K562 (cell line): ENCODE data around the gene CFAP221. TPM values are rescaled to one million over a fixed set of nuclear protein-coding genes. Genes with fewer than 3 reads are reported as not detected.

ENCODE experiments used
- ATAC-seq: fragments of 200-7000 bp; cut with Tn5 transposase; 3 replicates; pipeline ENCODE4 v1.9.1; 2020; ENCODE audit warnings: moderate library complexity
- BruUV-seq: library from RNA; stranded (reverse); fragments of 400-500 nt; replicated peaks from 2 replicates; lab custom pipeline; 2021; lab: Mats Ljungman, UMichigan
- CTCF ChIA-PET: fragments of 300-600 bp; formaldehyde crosslinking; extraction: SDS; loops from one replicate; lab custom pipeline; 2021; ENCODE audit warnings: low intra/inter-chr PET ratio; lab: Yijun Ruan, JAX
- POLR2A ChIA-PET: fragments of 300-600, 350-650 bp; sonication (Branson Sonifier 250); formaldehyde crosslinking; extraction: SDS; loops from one replicate; lab custom pipeline; 2021; ENCODE audit warnings: antibody characterized with exemption, inconsistent platforms; lab: Yijun Ruan, JAX
- DNase-seq, 4 experiments: peaks; one replicate each; pipeline versions ENCODE4 v3.0.0 to v3.0.0-alpha.2; 2011 to 2018; ENCODE audit warnings: low spot score in 3 of 4, mixed read lengths in 3 of 4; ENCODE audit errors: extremely low read depth in 1 of 4
- FAIRE-seq: peaks from 2 replicates; lab custom pipeline; 2011; peaks lifted over from hg19 to GRCh38; lab: Jason Lieb, UNC
- H2AFZ ChIP-seq: 2 replicates; pipeline ENCODE4 v1.6.0; 2011; ENCODE audit warnings: low read depth, low read length, control low read depth, inconsistent platforms
- H3K27ac ChIP-seq: fragments of 200-600 bp; 3 replicates; pipeline ENCODE4 v1.8.0; 2011; ENCODE audit warnings: low read depth, mild to moderate bottlenecking, control low read depth, inconsistent platforms, low read length, moderate library complexity, mixed read lengths; ENCODE audit errors: extremely low read depth
- H3K27me3 ChIP-seq, 2 experiments: fragments of 300-600 bp in 1 of 2; 2 replicates in 1 of 2; 3 replicates in 1 of 2; pipeline versions ENCODE4 v1.6.0 to v1.8.0; 2011; ENCODE audit warnings: inconsistent platforms in 2 of 2, low read length in 2 of 2, mild to moderate bottlenecking in 1 of 2, mixed read lengths in 1 of 2, moderate library complexity in 1 of 2; ENCODE audit not compliant: control insufficient read depth in 2 of 2, insufficient read depth in 2 of 2
- H3K36me3 ChIP-seq: fragments of 300-600 bp; 3 replicates; pipeline ENCODE4 v1.8.0; 2011; ENCODE audit warnings: mild to moderate bottlenecking, low read length, inconsistent platforms; ENCODE audit not compliant: control insufficient read depth, insufficient read depth
- H3K4me1 ChIP-seq, 2 experiments: fragments of 200-600 bp in 1 of 2; replicated peaks in 1 of 2; 2 replicates in 1 of 2; 3 replicates in 1 of 2; pipeline versions ENCODE4 v1.5.1 to v1.8.0; 2011; ENCODE audit warnings: inconsistent platforms in 2 of 2, low read length in 2 of 2, mild to moderate bottlenecking in 1 of 2, mixed read lengths in 1 of 2, moderate library complexity in 1 of 2; ENCODE audit not compliant: control insufficient read depth in 2 of 2, insufficient read depth in 2 of 2
- H3K4me2 ChIP-seq: 2 replicates; pipeline ENCODE4 v1.6.1; 2011; ENCODE audit warnings: low read length, control low read depth, inconsistent platforms, mixed read lengths; ENCODE audit not compliant: insufficient read depth
- H3K4me3 ChIP-seq: fragments of 200-600 bp; sonication (generic), shearing (Covaris generic); 2 replicates; pipeline ENCODE4 v1.5.1; 2016; ENCODE audit warnings: control low read depth, inconsistent platforms
- H3K79me2 ChIP-seq: fragments of 200-600 bp; 3 replicates; pipeline ENCODE4 v1.8.0; 2011; ENCODE audit warnings: low read length, inconsistent platforms; ENCODE audit not compliant: control insufficient read depth, insufficient read depth
- H3K9ac ChIP-seq, 2 experiments: 2 replicates each; pipeline versions ENCODE4 v1.6.0 to v1.6.1; 2011; ENCODE audit warnings: low read depth in 2 of 2, low read length in 2 of 2, control low read depth in 1 of 2, inconsistent platforms in 1 of 2, mild to moderate bottlenecking in 1 of 2, mixed read lengths in 1 of 2; ENCODE audit not compliant: insufficient read depth in 1 of 2
- H3K9me1 ChIP-seq: one replicate; pipeline ENCODE4 v1.6.0; 2011; ENCODE audit warnings: inconsistent platforms, mild to moderate bottlenecking, low read length, moderate library complexity; ENCODE audit not compliant: control insufficient read depth, insufficient read depth
- H3K9me3 ChIP-seq: replicated peaks from 2 replicates; pipeline ENCODE4 v1.5.1; 2011; ENCODE audit warnings: low read depth, low read length, inconsistent platforms; ENCODE audit not compliant: control insufficient read depth, insufficient read depth
- H4K20me1 ChIP-seq: replicated peaks from 2 replicates; pipeline ENCODE4 v1.6.1; 2011; ENCODE audit warnings: low read length, inconsistent platforms, mixed read lengths; ENCODE audit not compliant: control insufficient read depth, insufficient read depth
- ARID3A ChIP-seq: IDR thresholded peaks from 2 replicates; pipeline ENCODE4 v1.6.1; 2012; ENCODE audit warnings: low read depth, low read length, improper control_type of control experiment, borderline replicate concordance
- ATF3 ChIP-seq, 2 experiments: fragments of 450-650 bp in 1 of 2; sonication (generic) in 1 of 2; formaldehyde crosslinking in 1 of 2; IDR thresholded peaks in 1 of 2; conservative IDR thresholded peaks in 1 of 2; 2 replicates each; pipeline versions ENCODE4 v1.6.1 to v1.8.1; 2016 to 2023; ENCODE audit warnings: mild to moderate bottlenecking in 2 of 2, moderate library complexity in 2 of 2, inconsistent platforms in 1 of 2, missing genetic modification reagents in 1 of 2
- BRCA1 ChIP-seq, 2 experiments: fragments of 450-650 bp in 1 of 2; sonication (generic) in 1 of 2; formaldehyde crosslinking in 1 of 2; IDR thresholded peaks; 2 replicates each; pipeline versions ENCODE4 v1.5.0 to v1.6.1; 2017 to 2020; ENCODE audit warnings: mild to moderate bottlenecking in 1 of 2, missing genetic modification reagents in 1 of 2
- CBFA2T2 ChIP-seq: fragments of 450-650 bp; conservative IDR thresholded peaks from 2 replicates; pipeline ENCODE4 v1.6.1; 2017; ENCODE audit warnings: mild to moderate bottlenecking
- CBFA2T3 ChIP-seq: fragments of 450-650 bp; IDR thresholded peaks from 2 replicates; pipeline ENCODE4 v1.6.1; 2017
- CREB3 ChIP-seq: fragments of 450-650 bp; conservative IDR thresholded peaks from 2 replicates; pipeline ENCODE4 v1.6.1; 2016; ENCODE audit warnings: missing genetic modification characterization, low read depth, mild to moderate bottlenecking, missing compliant biosample characterization, moderate library complexity
- E2F5 ChIP-seq: sonication (generic); formaldehyde crosslinking; IDR thresholded peaks from 2 replicates; pipeline ENCODE4 v1.8.0; 2022; ENCODE audit warnings: mild to moderate bottlenecking, missing genetic modification reagents
- EP300 ChIP-seq: IDR thresholded peaks from 2 replicates; pipeline ENCODE4 v1.6.1; 2012; ENCODE audit warnings: low read length, improper control_type of control experiment
- NR2C1 ChIP-seq, 2 experiments: fragments of 450-650 bp; IDR thresholded peaks; 2 replicates each; pipeline ENCODE4 v1.6.1; 2017; ENCODE audit warnings: mild to moderate bottlenecking in 2 of 2, antibody characterized with exemption in 1 of 2, inconsistent platforms in 1 of 2, missing compliant biosample characterization in 1 of 2, missing genetic modification characterization in 1 of 2
- RCOR1 ChIP-seq, 2 experiments: IDR thresholded peaks; 2 replicates each; pipeline ENCODE4 v1.6.1; 2012; ENCODE audit warnings: low read depth in 2 of 2, low read length in 2 of 2, borderline replicate concordance in 1 of 2, improper control_type of control experiment in 1 of 2
- SMARCE1 ChIP-seq: fragments of 450-650 bp; IDR thresholded peaks from 2 replicates; pipeline ENCODE4 v1.7.1; 2016; ENCODE audit warnings: mild to moderate bottlenecking
- ZBED1 ChIP-seq: IDR thresholded peaks from 2 replicates; pipeline ENCODE4 v1.6.1; 2014
- ZNF324 ChIP-seq: fragments of 250-450 bp; sonication (Bioruptor Pico); IDR thresholded peaks from 2 replicates; pipeline ENCODE4 v1.4.0; 2020; ENCODE audit warnings: mild to moderate bottlenecking
- ZNF79 ChIP-seq: fragments of 250-450 bp; sonication (Bioruptor Pico); IDR thresholded peaks from 2 replicates; pipeline ENCODE4 v1.4.0; 2020; ENCODE audit warnings: low read depth, mild to moderate bottlenecking, moderate library complexity
- WGBS: fragments of 100-300 bp; shearing (Covaris generic); methylation state at CpG from one replicate; pipeline ENCODE4 v1.1.6; 2016; ENCODE audit warnings: low coverage, mixed read lengths; ENCODE audit not compliant: insufficient coverage; ENCODE audit errors: missing lambda C conversion rate; 5-methylcytosine and 5-hydroxymethylcytosine counted together
- in situ Hi-C: fragments of 300-500 bp; cut with MboI; formaldehyde crosslinking; loops from 4 replicates; pipeline ENCODE4 v1.15.0; 2018; ENCODE audit warnings: inconsistent platforms, mixed read lengths
- intact Hi-C: fragments of 100-400 bp; cut with micrococcal nuclease; formaldehyde crosslinking; loops from 2 replicates; pipeline ENCODE4 v1.14.2; 2022
- polyA plus RNA-seq, 8 experiments: library from polyadenylated mRNA; depleted of rRNA in 4 of 8; stranded (reverse) in 5 of 8; unstranded in 3 of 8; fragments of >200 nt; fragmentation: Nextera tagmentation in 2 of 8; fragmentation: Illumina TruSeq in 1 of 8; extraction: Ambion mirVana in 2 of 8; extraction: Trizol in 1 of 8; gene quantifications; 2 replicates each; pipeline versions ENCODE4 v1.2.1 to v1.2.3, GENCODE V29; 2011 to 2014; ENCODE audit warnings: inconsistent platforms in 1 of 8, missing spikeins in 1 of 8
- total RNA-seq, 7 experiments: library from RNA; depleted of rRNA in 6 of 7; stranded (reverse); fragments of >200 nt in 6 of 7; fragmentation: Illumina TruSeq in 2 of 7; extraction: Trizol in 2 of 7; gene quantifications; 2 replicates each; pipeline versions ENCODE4 v1.2.1 to v1.2.3, GENCODE V29; 2011 to 2021; ENCODE audit warnings: low replicate concordance in 1 of 7

The CFAP221 gene
- total and polyA plus RNA-seq, 9 of the 15 experiments (the other 6 are each of a cell fraction or from before 2014, with no cell fraction given): 0.09 to 1.4 (median 0.65) TPM

GRCh38 chr2:119590873-119591272 lies 46.6 kb downstream of the CFAP221 start (continued):
- peak; percentile 74 for TF ChIP-seq CBFA2T3
- no peak for TF ChIP-seq BRCA1 (IDR thresholded peaks at IDR 0.05)
- TF ChIP-seq BRCA1 (CRISPR knock-in tag; IDR thresholded peaks at IDR 0.05): no peak
- TF ChIP-seq ARID3A: 0 out of 2 replicates have a peak, but pooled peaks have one; percentile 25
- no peak for TF ChIP-seq ZNF79 (CRISPR knock-in tag)
- TF ChIP-seq NR2C1 (IDR thresholded peaks at IDR 0.05): peak; percentile 53
- peak; percentile 91 for TF ChIP-seq NR2C1 (tag; IDR thresholded peaks at IDR 0.05)
- peak in 1 of 2 experiments; percentile 80; a peak in 2 of 4 replicates for TF ChIP-seq RCOR1 (IDR thresholded peaks at IDR 0.05; ENCODE audit: borderline replicate concordance in 1 of 2, low read depth in 2 of 2, low read length in 2 of 2)
- TF ChIP-seq ZBED1: no peak
- peak; percentile 44 for TF ChIP-seq EP300
- peak; percentile 56 for TF ChIP-seq CBFA2T2

- Histone ChIP-seq H4K20me1 (no peaks in the 10 kb centered on the region; the same call in 1 of the 2 replicates), H3K9ac (no peak overlapping the region), H2AFZ (no peak overlapping the region), H3K27me3 (peaks cover 0 to 23% of the 10 kb centered on the region in 2 experiments; a peak in 2 of 5 replicates), H3K9me1 (no peaks in the 10 kb centered on the region), H3K4me3 (no peak overlapping the region), H3K27ac (no peak overlapping the region), H3K36me3 (no peaks in the 10 kb centered on the region), H3K9me3 (no peaks in the 10 kb centered on the region), H3K4me2 (no peak overlapping the region), H3K79me2 (no peaks in the 10 kb centered on the region), H3K4me1 (peaks cover 6 to 9% of the 10 kb centered on the region in 2 experiments; a peak in 3 of 5 replicates)
- no peak for ATAC-seq
- 41% methylated on average over 3 of the region's 3 CpGs for WGBS
- CTCF ChIA-PET: interaction anchor here (1.3 kb wide), 1 partner anchor 74 kb away, joined by 3 read pairs; no protein-coding TSS in a partner anchor
- FAIRE-seq: no peak
- POLR2A ChIA-PET: no interaction called here
- BruUV-seq: no TSS peak
- in situ Hi-C loops (no loop called here), intact Hi-C loops (no loop called here)
- no peak for DNase-seq
- TF ChIP-seq E2F5 (CRISPR knock-in tag) (no peak), SMARCE1 (no peak), ZNF324 (no peak), CREB3 (tag) (no peak), ATF3 (IDR thresholded peaks at IDR 0.05) (no peak), ATF3 (CRISPR knock-in tag; conservative IDR thresholded peaks at IDR 0.05) (no peak)
Measured at GRCh38 chr2:119591523-119591922, 47.3 kb downstream of the CFAP221 start.
